GM19239 (cell line): ENCODE results near the gene PFDN4.

ENCODE experiments used
- DNase-seq: peaks from one replicate; pipeline ENCODE4 v3.0.0; 2011; ENCODE audit warnings: low spot score; ENCODE audit not compliant: insufficient read length
- FAIRE-seq: peaks from 2 replicates; lab custom pipeline; 2011; peaks lifted over from hg19 to GRCh38; lab: Jason Lieb, UNC

PFDN4 gene

DNA sequence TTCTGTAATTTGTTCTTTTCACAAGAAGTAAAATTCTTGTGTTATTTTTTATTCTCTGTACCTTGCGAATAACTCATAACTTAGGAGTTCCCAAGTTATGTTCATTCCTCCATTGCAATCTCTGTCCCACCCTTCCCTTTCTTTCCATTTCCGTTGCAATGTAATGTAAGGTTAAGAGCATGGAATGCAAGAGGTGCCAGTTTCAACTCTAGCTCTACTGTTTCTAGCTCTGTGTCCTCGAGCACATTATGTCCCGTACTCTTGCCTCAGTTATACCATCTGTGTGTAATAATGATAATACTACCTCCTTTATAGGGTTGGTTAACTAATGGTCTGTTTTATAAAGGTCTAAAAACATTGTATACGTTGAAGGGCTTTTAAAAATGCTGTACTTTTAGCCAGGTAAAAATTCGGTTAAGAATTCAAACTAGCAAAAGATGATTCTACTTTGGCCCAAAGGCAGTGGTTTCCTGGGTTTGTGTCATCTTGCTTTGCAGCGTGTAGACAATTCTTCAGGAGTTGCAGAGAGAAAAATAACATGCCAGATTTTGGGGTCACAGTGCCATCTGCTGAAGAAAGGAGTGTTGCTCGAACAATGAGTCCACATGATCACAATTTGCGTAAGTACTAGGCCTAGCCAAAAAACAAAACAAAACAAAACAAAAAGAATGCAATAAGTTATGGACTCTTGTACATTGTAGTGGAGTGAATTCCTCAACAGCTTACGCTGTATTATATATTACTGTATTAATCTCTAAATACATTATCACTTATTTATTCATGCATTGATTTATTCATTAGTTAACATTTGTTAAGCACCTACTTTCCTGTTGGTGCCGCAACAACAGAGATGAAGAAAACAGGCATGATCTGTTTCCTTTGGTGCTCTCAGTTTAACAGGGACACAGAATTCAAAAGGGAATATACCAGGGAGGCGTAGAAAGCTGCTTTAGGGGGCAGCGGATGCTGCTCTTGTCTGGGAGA lies 10.0 kb upstream of the PFDN4 start:
- DNase-seq (no peak), FAIRE-seq (no peak)

DNA sequence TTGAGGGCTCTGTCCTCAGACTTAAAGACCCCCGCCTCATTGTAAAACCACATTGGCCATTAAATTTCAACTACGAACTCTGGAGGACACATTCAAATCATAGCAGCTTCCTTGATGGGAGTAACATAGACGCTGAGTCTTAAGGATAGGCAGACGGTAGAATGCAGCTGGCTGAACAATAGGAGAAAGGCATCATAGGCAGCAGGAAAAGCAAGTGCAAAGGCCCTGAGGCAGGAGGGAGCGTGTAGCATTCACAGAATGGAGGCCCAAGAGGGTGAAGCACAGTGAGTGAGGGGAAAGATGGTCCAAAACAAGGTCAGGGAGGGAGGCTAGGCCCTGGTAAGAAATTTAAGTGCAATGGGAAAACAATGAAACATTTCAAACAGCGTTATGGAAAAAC lies 8.6 kb upstream of the PFDN4 start:
- DNase-seq (no peak), FAIRE-seq (no peak)

GRCh38 chr20:54199721-54200176 lies 8.1 kb upstream of the PFDN4 start:
- peak; percentile 86 for FAIRE-seq
- peak; percentile 29 for DNase-seq

DNA sequence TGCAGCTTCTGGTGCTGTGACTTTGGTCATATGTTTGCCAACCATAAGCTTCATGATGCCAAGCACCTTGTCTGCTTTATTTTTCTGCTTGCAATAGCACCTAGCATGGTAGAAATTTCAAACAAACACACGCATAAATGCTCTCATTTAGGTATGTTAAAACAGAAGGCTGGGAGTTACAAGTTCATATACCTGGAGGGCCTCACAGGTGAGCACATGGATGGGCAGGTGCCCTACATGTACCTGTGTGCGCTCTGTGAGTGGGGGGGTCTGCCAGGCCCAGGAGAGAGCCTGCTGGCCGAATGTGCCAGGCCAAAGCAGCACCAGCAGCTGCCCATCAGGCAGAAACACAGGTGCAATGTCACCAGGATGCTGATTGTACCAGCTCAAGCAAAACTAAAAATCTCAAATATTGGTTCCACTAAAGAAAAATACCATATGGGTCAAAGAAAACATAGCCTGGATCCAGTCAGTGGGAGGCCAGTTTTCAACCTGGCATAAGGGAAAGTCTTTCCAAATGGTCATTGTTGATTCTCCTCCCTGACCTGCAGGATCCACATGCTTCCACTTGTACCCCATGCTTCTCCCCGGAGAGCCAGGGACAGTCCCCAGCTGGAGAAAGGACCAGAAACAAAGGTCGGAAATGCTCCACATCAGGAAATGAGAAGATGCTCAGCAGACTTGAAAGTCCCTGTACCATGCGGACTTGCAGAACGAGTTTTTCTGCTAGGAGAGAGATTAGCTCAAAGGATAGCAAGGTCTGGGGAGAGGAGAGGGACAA lies 7.2 kb upstream of the PFDN4 start:
- DNase-seq: no peak
- no peak for FAIRE-seq

GRCh38 chr20:54201268-54201846 lies 6.5 kb upstream of the PFDN4 start:
- DNase-seq (no peak), FAIRE-seq (no peak)

DNA sequence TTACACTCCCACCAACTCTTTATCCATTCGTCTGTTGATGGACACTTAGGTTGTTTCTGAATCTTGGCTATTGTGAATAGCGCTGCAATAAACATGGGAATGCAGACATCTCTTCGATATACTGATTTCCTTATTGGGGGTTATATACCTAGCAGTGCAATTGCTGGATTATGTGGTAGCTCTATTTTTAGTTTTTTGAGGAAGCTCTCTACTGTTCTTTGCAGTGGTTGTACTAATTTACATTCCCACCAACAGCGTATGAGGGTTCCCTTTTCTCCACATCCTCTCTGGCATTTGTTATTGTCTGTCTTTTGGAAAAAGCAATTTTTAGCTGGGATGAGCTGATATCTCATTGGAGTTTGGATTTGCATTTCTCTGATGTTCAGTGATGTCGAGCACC lies 4.6 kb upstream of the PFDN4 start:
- FAIRE-seq (no peak), DNase-seq (no peak)

DNA sequence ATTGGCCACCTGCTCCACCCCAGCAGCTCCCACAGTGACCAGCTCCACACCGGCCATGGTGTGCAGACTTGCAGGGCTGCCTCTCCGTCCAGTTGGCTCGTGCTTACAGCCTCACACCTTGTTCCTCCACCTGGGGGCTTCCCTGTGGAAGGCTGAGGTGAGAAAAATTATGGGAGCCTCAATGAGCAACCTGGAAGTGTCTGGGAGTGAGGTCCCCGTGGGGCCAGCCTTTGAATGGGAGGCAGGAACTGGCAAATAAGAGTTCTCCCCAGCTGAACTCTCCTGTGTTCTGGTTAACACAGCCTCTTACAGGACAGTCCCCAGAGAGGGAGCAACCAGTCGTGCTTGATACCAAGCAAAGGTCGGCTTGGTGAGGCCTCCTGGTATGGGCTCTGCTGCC lies 3.8 kb upstream of the PFDN4 start:
- DNase-seq (no peak), FAIRE-seq (no peak)

- FAIRE-seq (no peak), DNase-seq (no peak)
These were observed 3.4 kb upstream of the PFDN4 start for GRCh38 chr20:54204481-54204880.

DNA sequence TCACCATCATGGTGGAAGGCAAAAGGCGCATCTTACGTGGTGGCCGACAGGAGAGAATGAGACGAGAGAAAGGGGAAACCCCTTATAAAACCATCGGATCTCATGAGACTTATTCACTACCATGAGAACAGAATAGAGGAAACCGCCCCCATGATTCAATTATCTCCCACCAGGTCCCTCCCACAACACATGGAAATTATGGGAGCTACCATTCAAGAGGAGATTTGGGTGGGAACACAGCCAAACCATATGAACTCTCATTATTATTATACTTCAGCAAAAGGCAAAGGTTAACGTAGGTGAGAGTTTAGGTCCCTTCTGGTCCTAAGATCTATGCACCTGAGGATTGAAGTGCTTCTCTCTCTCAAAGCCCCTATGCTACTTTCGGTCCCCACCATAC lies 2.4 kb upstream of the PFDN4 start:
- FAIRE-seq (no peak), DNase-seq (no peak)

DNA sequence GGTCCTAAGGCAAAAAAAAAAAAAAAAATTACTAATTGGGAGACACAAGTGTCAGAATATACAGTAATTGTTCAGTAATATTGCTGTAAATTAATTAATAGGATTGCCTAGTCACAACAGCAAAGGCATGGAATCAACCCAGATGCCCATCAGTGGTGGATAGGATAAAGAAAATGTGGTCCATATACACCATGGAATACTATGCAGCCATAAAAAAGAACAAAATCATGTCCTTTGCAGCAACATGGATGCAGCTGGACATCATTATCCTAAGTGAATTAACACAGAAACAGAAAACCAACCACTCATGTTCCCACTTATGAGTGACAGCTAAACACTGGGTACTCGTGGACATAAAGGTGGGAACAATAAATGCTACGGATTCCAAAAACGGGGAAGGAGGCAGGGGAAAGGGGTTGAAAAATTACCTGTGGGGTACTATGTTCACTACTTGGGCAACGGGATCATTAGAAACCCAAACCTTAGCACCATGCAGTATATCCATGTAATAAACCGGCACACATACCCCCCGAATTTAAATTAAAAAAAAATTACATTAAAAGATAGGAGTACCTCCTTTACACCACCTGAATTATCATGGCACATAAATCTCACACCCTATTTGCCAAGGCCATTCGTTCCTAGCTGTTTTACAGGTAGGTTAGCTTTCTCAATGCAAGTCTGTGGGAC lies 689 bp upstream of the PFDN4 start:
- FAIRE-seq (no peak), DNase-seq (no peak)

GRCh38 chr20:54208548-54209176 lies 775 bp downstream of the PFDN4 start:
- no peak for FAIRE-seq
- no peak for DNase-seq

GRCh38 chr20:54209216-54209813 lies 1.4 kb downstream of the PFDN4 start:
- FAIRE-seq: no peak
- DNase-seq: no peak

DNA sequence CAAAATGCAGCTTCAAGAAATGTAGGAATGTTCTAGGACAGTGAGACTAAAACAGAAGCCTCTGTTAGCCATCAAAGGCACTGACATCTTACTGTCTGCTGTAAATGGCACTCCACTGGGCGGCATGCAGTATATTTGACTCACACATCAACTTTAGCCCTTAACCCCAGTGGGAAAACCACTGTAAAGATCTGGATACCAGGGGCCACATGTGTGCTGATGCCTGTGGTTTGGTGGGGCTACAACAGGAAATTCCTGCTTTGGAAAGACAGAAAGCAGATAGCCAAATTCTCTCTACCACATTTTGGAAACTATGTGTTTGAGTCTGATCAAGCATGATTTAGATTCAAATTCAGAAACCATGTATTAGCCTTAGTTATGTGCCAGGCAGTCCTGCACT lies 4.3 kb downstream of the PFDN4 start:
- DNase-seq: no peak
- FAIRE-seq: no peak

DNA sequence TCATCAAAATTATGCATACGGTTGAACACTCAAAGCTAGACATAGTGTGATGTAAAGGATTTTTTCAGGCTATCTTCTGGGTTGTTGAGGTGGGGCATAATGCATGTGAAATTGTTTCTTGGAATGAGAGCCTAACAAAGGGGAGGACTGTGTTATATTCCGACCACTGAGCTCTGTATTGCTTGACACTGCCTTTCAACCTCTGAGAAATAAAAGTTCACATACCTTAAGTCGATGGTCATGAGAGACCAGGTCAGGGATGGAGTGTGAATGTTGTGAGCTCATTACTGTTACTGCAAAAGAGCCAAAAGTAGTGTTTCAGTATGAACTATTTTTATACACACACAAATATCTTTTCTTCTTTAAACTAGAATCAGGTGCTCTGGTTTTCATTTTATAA lies 5.0 kb downstream of the PFDN4 start:
- FAIRE-seq (no peak), DNase-seq (no peak)

GRCh38 chr20:54214566-54214965 lies 6.7 kb downstream of the PFDN4 start:
- no peak for FAIRE-seq
- no peak for DNase-seq

- FAIRE-seq (no peak), DNase-seq (no peak)
These were observed 7.4 kb downstream of the PFDN4 start for GRCh38 chr20:54215157-54215789.

GRCh38 chr20:54217762-54218161 lies 9.9 kb downstream of the PFDN4 start:
- FAIRE-seq: no peak
- no peak for DNase-seq

DNA sequence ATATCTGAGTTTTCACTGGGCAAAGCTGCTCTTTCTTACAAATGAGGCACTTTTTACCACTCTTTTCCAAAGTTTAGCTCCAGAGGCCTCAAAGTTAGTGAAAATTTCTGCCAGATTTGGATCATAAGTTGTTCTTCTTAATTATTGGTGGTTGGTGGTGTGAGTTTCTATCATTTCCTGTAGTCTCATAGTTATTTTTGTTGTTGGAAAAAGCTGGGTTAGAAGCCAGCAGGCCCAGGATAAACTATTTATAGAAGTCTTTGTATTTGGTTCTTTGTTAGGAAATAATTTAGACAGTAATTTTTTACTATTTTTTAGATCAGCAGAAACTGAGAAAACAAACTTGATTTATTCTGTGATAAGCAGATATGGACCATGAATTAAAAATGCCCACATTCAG lies 10.6 kb downstream of the PFDN4 start:
- no peak for DNase-seq
- no peak for FAIRE-seq
